ENCODE measurements around the gene ENKUR.
A peak's percentile ranks its signal among the peaks of the same experiment; 100 is the strongest.

The ENKUR gene

DNA sequence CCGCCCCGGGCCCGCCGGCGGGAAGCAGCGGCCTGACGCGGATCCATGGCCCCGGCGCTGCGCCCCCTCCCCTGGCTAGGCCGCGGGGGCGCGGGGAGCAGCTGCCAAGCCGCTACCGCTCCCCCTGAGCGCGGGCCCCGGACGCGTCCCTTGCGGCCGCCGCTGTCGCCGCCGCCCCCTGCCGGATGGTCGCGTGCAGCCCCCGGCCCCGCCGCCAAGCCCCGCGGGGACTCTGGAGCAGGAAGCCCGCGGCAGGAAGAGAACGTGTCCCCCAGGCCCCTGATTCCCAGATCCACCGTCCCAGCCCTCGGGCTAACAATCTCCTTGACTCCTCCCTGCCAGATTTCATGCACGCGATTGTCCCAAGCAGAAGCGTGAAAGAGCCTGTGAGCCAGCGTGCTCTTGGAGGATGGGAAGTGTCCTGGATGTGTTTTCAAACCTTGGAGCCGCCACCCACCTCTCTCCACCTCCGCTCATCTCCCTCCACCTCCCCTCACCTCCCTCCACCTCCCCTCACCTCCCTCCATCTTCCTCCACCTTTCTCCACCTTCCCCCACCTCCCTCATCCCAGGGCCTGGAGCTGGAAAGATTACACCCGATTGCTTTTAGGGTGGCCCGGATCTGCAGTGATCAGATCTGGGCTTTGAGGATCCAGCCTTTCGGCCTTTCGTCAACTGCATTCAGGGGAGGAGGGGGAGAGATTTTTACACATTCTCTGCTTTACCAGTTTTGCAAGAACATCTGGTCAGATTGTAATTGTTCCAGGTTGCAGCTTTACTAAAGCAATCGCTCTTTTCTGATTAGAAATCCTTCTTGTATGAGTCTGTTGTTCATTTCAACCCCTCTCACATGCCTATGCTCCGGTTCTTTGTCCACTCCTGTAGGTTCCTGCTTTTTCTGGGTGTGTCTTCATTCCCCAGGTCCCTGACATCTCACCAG, 63.0 kb downstream of the ENKUR start:
- Histone ChIP-seq H3K36me3 (ENCODE audit: control insufficient read depth, insufficient read depth, low read length) (no peaks in the 10 kb centered on the region), H3K9ac (ENCODE audit: low read depth, low read length) (peak overlapping the region; percentile 80), H3K4me3 (ENCODE audit: low read depth, low read length) (peak overlapping the region; percentile 74), H3K27me3 (ENCODE audit: control insufficient read depth, insufficient read depth, low read length) (no peaks in the 10 kb centered on the region), H3K4me1 (ENCODE audit: control insufficient read depth, insufficient read depth, low read length) (peaks cover 21% of the 10 kb centered on the region), H3K9me3 (ENCODE audit: control insufficient read depth, insufficient read depth, low read length) (no peaks in the 10 kb centered on the region)

DNA sequence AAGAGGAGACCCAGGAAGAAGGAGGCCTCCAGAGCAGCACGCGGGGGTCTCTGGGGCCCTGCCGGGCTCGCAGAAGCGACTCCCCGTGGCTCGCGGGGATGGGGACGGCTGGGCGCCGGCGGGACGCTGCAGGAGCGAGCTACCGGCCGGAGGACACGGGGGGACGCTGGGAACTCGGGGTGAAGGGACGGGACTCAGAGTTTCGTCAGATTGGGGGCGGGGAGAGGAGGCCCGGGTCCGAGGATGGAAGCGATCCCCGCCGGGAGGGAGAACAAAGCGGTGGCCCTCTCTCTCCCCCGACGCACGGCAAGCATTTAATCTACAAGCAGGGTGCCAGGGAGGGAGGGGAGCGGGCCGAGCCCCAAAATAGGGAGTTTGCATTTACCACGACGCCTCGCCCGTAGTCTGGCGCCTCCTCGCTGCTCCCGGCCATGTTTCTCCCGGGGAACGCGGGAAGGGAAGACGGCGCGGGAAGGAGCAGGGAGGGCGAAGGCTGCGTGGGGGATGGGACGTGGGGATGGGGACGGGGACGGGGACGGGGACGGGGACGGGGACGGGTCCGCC, 63.7 kb downstream of the ENKUR start, which contains the start of gene PRTFDC1:
Gene PRTFDC1 (minus strand): TSS at position 464 of the 564 bp plus-strand sequence. CDS start 31 bp downstream, at position 433.
- H3K9ac ChIP-seq (ENCODE audit: low read depth, low read length): peak within 1 kb of the TSS; percentile 80
- no peaks in the 10 kb centered on the region for H3K27me3 ChIP-seq (ENCODE audit: control insufficient read depth, insufficient read depth, low read length)
- H3K4me1 ChIP-seq (ENCODE audit: control insufficient read depth, insufficient read depth, low read length): peaks cover 21% of the 10 kb centered on the region
- no peaks in the 10 kb centered on the region for H3K9me3 ChIP-seq (ENCODE audit: control insufficient read depth, insufficient read depth, low read length)
- H3K36me3 ChIP-seq (ENCODE audit: control insufficient read depth, insufficient read depth, low read length): no peaks in the 10 kb centered on the region
- H3K4me3 ChIP-seq (ENCODE audit: low read depth, low read length): peak within 1 kb of the TSS; percentile 74

- Histone ChIP-seq H3K9me3 (ENCODE audit: control insufficient read depth, insufficient read depth, low read length) (no peaks in the 10 kb centered on the region), H3K36me3 (ENCODE audit: control insufficient read depth, insufficient read depth, low read length) (no peaks in the 10 kb centered on the region), H3K27me3 (ENCODE audit: control insufficient read depth, insufficient read depth, low read length) (no peaks in the 10 kb centered on the region), H3K4me1 (ENCODE audit: control insufficient read depth, insufficient read depth, low read length) (peaks cover 21% of the 10 kb centered on the region), H3K9ac (ENCODE audit: low read depth, low read length) (peak overlapping the region; percentile 80), H3K4me3 (ENCODE audit: low read depth, low read length) (peak overlapping the region; percentile 74)
These were observed 64.5 kb downstream of the ENKUR start for GRCh38 chr10:24951201-24952142.

- Histone ChIP-seq H3K9ac (ENCODE audit: low read depth, low read length) (no peak overlapping the region), H3K36me3 (ENCODE audit: control insufficient read depth, insufficient read depth, low read length) (no peaks in the 10 kb centered on the region), H3K27me3 (ENCODE audit: control insufficient read depth, insufficient read depth, low read length) (no peaks in the 10 kb centered on the region), H3K4me1 (ENCODE audit: control insufficient read depth, insufficient read depth, low read length) (peaks cover 21% of the 10 kb centered on the region), H3K9me3 (ENCODE audit: control insufficient read depth, insufficient read depth, low read length) (no peaks in the 10 kb centered on the region), H3K4me3 (ENCODE audit: low read depth, low read length) (peak overlapping the region; percentile 74)
These were observed 65.5 kb downstream of the ENKUR start for GRCh38 chr10:24950439-24950838.

DNA sequence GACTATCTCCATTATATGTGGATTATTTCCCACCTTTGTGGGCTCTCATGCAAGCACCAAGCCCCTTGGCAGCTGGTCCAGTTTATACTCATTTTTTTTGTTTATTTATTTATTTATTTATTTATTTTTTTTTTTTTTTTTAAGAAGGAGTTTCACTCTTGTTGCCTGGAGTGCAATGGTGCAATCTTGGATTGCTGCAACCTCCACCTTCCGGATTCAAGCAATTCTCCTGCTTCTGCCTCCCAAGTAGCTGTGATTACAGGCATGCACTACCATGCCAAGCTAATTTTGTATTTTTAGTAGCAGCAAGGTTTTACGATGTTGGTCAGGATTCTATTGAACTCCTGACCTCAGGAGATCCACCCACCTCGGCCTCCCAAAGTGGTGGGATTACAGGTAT, 66.3 kb downstream of the ENKUR start:
- Histone ChIP-seq H3K36me3 (ENCODE audit: control insufficient read depth, insufficient read depth, low read length) (no peaks in the 10 kb centered on the region), H3K9me3 (ENCODE audit: control insufficient read depth, insufficient read depth, low read length) (no peaks in the 10 kb centered on the region), H3K9ac (ENCODE audit: low read depth, low read length) (no peak overlapping the region), H3K27me3 (ENCODE audit: control insufficient read depth, insufficient read depth, low read length) (no peaks in the 10 kb centered on the region), H3K4me3 (ENCODE audit: low read depth, low read length) (no peak overlapping the region), H3K4me1 (ENCODE audit: control insufficient read depth, insufficient read depth, low read length) (peaks cover 21% of the 10 kb centered on the region)

GRCh38 chr10:24947304-24948097, 68.5 kb downstream of the ENKUR start:
- H3K27me3 ChIP-seq (ENCODE audit: control insufficient read depth, insufficient read depth, low read length): no peaks in the 10 kb centered on the region
- H3K36me3 ChIP-seq (ENCODE audit: control insufficient read depth, insufficient read depth, low read length): no peaks in the 10 kb centered on the region
- H3K4me3 ChIP-seq (ENCODE audit: low read depth, low read length): no peak overlapping the region
- H3K9ac ChIP-seq (ENCODE audit: low read depth, low read length): no peak overlapping the region
- H3K9me3 ChIP-seq (ENCODE audit: control insufficient read depth, insufficient read depth, low read length): no peaks in the 10 kb centered on the region
- H3K4me1 ChIP-seq (ENCODE audit: control insufficient read depth, insufficient read depth, low read length): peaks cover 17% of the 10 kb centered on the region

DNA sequence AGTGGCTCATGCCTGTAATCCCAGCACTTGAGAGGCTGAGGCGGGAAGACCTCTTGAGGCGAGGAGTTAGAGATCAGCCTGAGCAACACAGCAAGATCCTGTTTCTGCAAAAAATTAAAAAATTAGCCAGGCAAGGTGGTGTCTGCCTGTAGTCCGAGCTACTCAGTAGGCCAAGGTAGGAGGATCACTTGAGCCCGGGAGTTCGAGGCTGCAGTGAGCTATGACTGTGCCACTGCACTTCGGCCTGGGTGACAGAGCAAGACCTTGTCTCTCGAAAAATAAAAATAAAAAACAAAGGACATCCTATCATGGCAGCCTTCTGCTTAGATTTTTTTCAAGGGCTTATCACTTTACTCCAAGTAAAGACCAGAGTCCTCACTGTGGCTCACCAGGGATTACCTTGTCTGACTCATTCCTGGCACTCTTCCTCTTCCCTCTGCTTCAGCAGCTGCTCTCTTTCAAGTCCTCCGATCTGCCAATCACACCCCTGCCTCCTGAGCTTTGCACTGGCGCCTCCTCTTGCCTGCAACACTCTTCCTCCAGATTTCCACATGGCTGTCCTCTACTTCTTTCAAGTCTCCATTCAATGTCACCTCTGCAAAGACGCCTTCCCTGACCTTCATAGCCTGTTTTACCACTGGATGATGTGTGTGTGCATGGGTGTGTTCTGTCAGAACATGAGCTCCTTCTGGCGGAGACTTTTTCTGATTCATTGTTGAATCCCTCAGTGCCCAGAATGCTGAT, 71.3 kb downstream of the ENKUR start:
- H3K9ac ChIP-seq (ENCODE audit: low read depth, low read length): no peak overlapping the region
- H3K36me3 ChIP-seq (ENCODE audit: control insufficient read depth, insufficient read depth, low read length): no peaks in the 10 kb centered on the region
- no peaks in the 10 kb centered on the region for H3K27me3 ChIP-seq (ENCODE audit: control insufficient read depth, insufficient read depth, low read length)
- no peaks in the 10 kb centered on the region for H3K4me1 ChIP-seq (ENCODE audit: control insufficient read depth, insufficient read depth, low read length)
- no peak overlapping the region for H3K4me3 ChIP-seq (ENCODE audit: low read depth, low read length)
- H3K9me3 ChIP-seq (ENCODE audit: control insufficient read depth, insufficient read depth, low read length): no peaks in the 10 kb centered on the region

GRCh38 chr10:24938525-24938924, 77.4 kb downstream of the ENKUR start:
- H3K27me3 ChIP-seq (ENCODE audit: control insufficient read depth, insufficient read depth, low read length): no peaks in the 10 kb centered on the region
- no peaks in the 10 kb centered on the region for H3K4me1 ChIP-seq (ENCODE audit: control insufficient read depth, insufficient read depth, low read length)
- H3K36me3 ChIP-seq (ENCODE audit: control insufficient read depth, insufficient read depth, low read length): no peaks in the 10 kb centered on the region
- H3K4me3 ChIP-seq (ENCODE audit: low read depth, low read length): no peak overlapping the region
- no peak overlapping the region for H3K9ac ChIP-seq (ENCODE audit: low read depth, low read length)
- no peaks in the 10 kb centered on the region for H3K9me3 ChIP-seq (ENCODE audit: control insufficient read depth, insufficient read depth, low read length)

GRCh38 chr10:24938076-24938475, 77.9 kb downstream of the ENKUR start:
- H3K36me3 ChIP-seq (ENCODE audit: control insufficient read depth, insufficient read depth, low read length): no peaks in the 10 kb centered on the region
- no peaks in the 10 kb centered on the region for H3K9me3 ChIP-seq (ENCODE audit: control insufficient read depth, insufficient read depth, low read length)
- no peak overlapping the region for H3K4me3 ChIP-seq (ENCODE audit: low read depth, low read length)
- H3K4me1 ChIP-seq (ENCODE audit: control insufficient read depth, insufficient read depth, low read length): no peaks in the 10 kb centered on the region
- no peak overlapping the region for H3K9ac ChIP-seq (ENCODE audit: low read depth, low read length)
- H3K27me3 ChIP-seq (ENCODE audit: control insufficient read depth, insufficient read depth, low read length): no peaks in the 10 kb centered on the region

GRCh38 chr10:24935504-24936292, 80.3 kb downstream of the ENKUR start:
- no peaks in the 10 kb centered on the region for H3K36me3 ChIP-seq (ENCODE audit: control insufficient read depth, insufficient read depth, low read length)

More at GRCh38 chr10:24935504-24936292, 80.3 kb downstream of the ENKUR start:
- Histone ChIP-seq H3K9ac (ENCODE audit: low read depth, low read length) (no peak overlapping the region), H3K9me3 (ENCODE audit: control insufficient read depth, insufficient read depth, low read length) (no peaks in the 10 kb centered on the region), H3K4me1 (ENCODE audit: control insufficient read depth, insufficient read depth, low read length) (no peaks in the 10 kb centered on the region), H3K4me3 (ENCODE audit: low read depth, low read length) (no peak overlapping the region), H3K27me3 (ENCODE audit: control insufficient read depth, insufficient read depth, low read length) (no peaks in the 10 kb centered on the region)

Data from iPS-15b (cell line).